ENCODE results near the gene DSCAM. TPM values are rescaled to one million over a fixed set of nuclear protein-coding genes. Genes with fewer than 3 reads are reported as not detected.

DSCAM gene
- total RNA-seq, 1 experiment from 2014 or later: not detected

DNA sequence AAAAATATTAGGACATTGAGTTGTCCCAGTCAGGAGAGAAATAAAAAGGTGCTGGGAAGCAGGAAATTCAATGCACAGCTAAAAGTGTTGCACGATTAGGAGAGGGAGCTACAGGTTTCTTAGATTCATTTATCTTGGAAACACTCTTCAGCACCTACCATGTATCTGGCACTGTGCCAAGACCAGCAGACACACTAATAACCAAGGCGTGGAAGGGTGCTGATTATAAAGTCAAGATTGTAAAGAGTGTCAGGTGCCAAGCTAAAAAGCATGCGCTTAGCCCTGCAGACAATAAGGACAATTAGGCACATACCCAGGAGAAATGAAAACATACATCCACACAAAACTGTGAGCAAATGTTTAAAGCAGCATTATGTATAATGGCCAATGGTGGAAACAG lies 129.9 kb downstream of the DSCAM start:
- CTCF ChIA-PET: no interaction called here
- H3K79me2 ChIP-seq (ENCODE audit: insufficient read depth, low read length): no peaks in the 10 kb centered on the region
- H2AFZ ChIP-seq (ENCODE audit: low read depth, low read length, poor library complexity, severe bottlenecking): no peak overlapping the region
- intact Hi-C loops (cut with micrococcal nuclease): no loop called here
- no peak overlapping the region for H3K9ac ChIP-seq (ENCODE audit: low read length)
- DNase-seq (ENCODE audit: low read depth, low spot score) (no peak), ATAC-seq (no peak)
- RAD21 ChIA-PET (ENCODE audit: low non-redundant PET in 1 of 2, low total read pairs in 2 of 2, uncharacterized antibody in 2 of 2, unreplicated experiment in 2 of 2): no interaction called here
- TF ChIP-seq FOSL1 (IDR thresholded peaks at IDR 0.05; ENCODE audit: low read depth) (no peak), EZH2phosphoT487 (IDR thresholded peaks at IDR 0.05; ENCODE audit: borderline replicate concordance) (no peak), CBX3 (IDR thresholded peaks at IDR 0.05; ENCODE audit: low read depth) (no peak), ZFX (IDR thresholded peaks at IDR 0.05) (no peak), EGR1 (IDR thresholded peaks at IDR 0.05; ENCODE audit: low read depth) (no peak), EZH2 (IDR thresholded peaks at IDR 0.05) (no peak), SIN3A (IDR thresholded peaks at IDR 0.05; ENCODE audit: low read depth) (no peak)
- TF ChIP-seq, protein P1, sequence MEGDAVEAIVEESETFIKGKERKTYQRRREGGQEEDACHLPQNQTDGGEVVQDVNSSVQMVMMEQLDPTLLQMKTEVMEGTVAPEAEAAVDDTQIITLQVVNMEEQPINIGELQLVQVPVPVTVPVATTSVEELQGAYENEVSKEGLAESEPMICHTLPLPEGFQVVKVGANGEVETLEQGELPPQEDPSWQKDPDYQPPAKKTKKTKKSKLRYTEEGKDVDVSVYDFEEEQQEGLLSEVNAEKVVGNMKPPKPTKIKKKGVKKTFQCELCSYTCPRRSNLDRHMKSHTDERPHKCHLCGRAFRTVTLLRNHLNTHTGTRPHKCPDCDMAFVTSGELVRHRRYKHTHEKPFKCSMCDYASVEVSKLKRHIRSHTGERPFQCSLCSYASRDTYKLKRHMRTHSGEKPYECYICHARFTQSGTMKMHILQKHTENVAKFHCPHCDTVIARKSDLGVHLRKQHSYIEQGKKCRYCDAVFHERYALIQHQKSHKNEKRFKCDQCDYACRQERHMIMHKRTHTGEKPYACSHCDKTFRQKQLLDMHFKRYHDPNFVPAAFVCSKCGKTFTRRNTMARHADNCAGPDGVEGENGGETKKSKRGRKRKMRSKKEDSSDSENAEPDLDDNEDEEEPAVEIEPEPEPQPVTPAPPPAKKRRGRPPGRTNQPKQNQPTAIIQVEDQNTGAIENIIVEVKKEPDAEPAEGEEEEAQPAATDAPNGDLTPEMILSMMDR (IDR thresholded peaks at IDR 0.05 in 2 of 3, conservative IDR thresholded peaks at IDR 0.05 in 1 of 3; ENCODE audit: borderline replicate concordance in 1 of 3, insufficient read depth in 1 of 3, low read depth in 2 of 3, low read length in 2 of 3): no peak
- no peak overlapping the region for H3K27ac ChIP-seq (ENCODE audit: low read depth, low read length)
- no TSS peak for BruUV-seq (replicated peaks)
- no peaks in the 10 kb centered on the region for H3K36me3 ChIP-seq (ENCODE audit: control insufficient read depth in 1 of 2, insufficient read depth in 2 of 2, low read length in 2 of 2)
- H3K4me2 ChIP-seq (ENCODE audit: low read length): no peak overlapping the region
- H3K4me3 ChIP-seq (replicated peaks in 1 of 2; ENCODE audit: low read depth in 1 of 2, low read length in 2 of 2): no peak overlapping the region
- POLR2A ChIA-PET: no interaction called here
- no peaks in the 10 kb centered on the region for H3K27me3 ChIP-seq (ENCODE audit: insufficient read depth, low read length)
- H3K4me1 ChIP-seq (ENCODE audit: control insufficient read depth in 1 of 2, insufficient read depth in 2 of 2, low read length in 2 of 2): no peaks in the 10 kb centered on the region
- H3K9me2 ChIP-seq (ENCODE audit: insufficient read depth): no peaks in the 10 kb centered on the region
- H4K20me1 ChIP-seq (ENCODE audit: insufficient read depth): no peaks in the 10 kb centered on the region
- peaks cover 20 to 31% of the 10 kb centered on the region in 2 experiments; a peak in 2 of 4 replicates for H3K9me3 ChIP-seq (ENCODE audit: control insufficient read depth in 1 of 2, insufficient read depth in 1 of 2, low read depth in 1 of 2, low read length in 2 of 2)

DNA sequence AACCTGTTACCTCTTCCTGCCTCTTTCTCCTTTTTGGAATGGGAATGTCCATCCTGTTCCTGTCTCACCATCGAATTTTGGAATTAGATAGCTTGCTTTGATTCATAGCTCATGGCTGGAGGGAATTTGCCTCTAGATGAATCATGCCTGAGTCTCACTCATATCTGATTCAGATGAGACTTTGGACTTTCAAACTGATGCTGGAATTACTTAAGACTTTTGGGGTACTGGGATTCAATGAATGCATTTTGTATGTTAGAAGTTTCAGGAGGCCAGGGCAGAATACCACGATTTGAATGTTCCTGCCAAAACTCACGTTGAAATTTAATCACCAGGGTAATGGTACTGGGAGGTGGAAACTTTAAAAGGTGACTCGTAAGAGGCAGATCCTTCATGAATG lies 132.4 kb downstream of the DSCAM start:
- Histone ChIP-seq H4K20me1 (ENCODE audit: insufficient read depth) (no peaks in the 10 kb centered on the region), H3K79me2 (ENCODE audit: insufficient read depth, low read length) (no peaks in the 10 kb centered on the region), H3K27me3 (ENCODE audit: insufficient read depth, low read length) (no peaks in the 10 kb centered on the region), H3K9me3 (ENCODE audit: control insufficient read depth in 1 of 2, insufficient read depth in 1 of 2, low read depth in 1 of 2, low read length in 2 of 2) (peaks cover 26 to 43% of the 10 kb centered on the region in 2 experiments; a peak in 2 of 4 replicates), H3K36me3 (ENCODE audit: control insufficient read depth in 1 of 2, insufficient read depth in 2 of 2, low read length in 2 of 2) (no peaks in the 10 kb centered on the region), H3K4me2 (ENCODE audit: low read length) (no peak overlapping the region), H3K4me1 (ENCODE audit: control insufficient read depth in 1 of 2, insufficient read depth in 2 of 2, low read length in 2 of 2) (no peaks in the 10 kb centered on the region), H3K9ac (ENCODE audit: low read length) (no peak overlapping the region), H2AFZ (ENCODE audit: low read depth, low read length, poor library complexity, severe bottlenecking) (no peak overlapping the region), H3K27ac (ENCODE audit: low read depth, low read length) (no peak overlapping the region), H3K9me2 (ENCODE audit: insufficient read depth) (no peaks in the 10 kb centered on the region), H3K4me3 (replicated peaks in 1 of 2; ENCODE audit: low read depth in 1 of 2, low read length in 2 of 2) (no peak overlapping the region)
- intact Hi-C loops (cut with micrococcal nuclease): no loop called here
- ChIA-PET RAD21 (ENCODE audit: low non-redundant PET in 1 of 2, low total read pairs in 2 of 2, uncharacterized antibody in 2 of 2, unreplicated experiment in 2 of 2) (no interaction called here), POLR2A (no interaction called here), CTCF (no interaction called here)
- DNase-seq (ENCODE audit: low read depth, low spot score) (no peak), ATAC-seq (no peak)
- TF ChIP-seq, protein P1 (IDR thresholded peaks at IDR 0.05 in 2 of 3, conservative IDR thresholded peaks at IDR 0.05 in 1 of 3; ENCODE audit: borderline replicate concordance in 1 of 3, insufficient read depth in 1 of 3, low read depth in 2 of 3, low read length in 2 of 3): no peak
- TF ChIP-seq, protein P2, sequence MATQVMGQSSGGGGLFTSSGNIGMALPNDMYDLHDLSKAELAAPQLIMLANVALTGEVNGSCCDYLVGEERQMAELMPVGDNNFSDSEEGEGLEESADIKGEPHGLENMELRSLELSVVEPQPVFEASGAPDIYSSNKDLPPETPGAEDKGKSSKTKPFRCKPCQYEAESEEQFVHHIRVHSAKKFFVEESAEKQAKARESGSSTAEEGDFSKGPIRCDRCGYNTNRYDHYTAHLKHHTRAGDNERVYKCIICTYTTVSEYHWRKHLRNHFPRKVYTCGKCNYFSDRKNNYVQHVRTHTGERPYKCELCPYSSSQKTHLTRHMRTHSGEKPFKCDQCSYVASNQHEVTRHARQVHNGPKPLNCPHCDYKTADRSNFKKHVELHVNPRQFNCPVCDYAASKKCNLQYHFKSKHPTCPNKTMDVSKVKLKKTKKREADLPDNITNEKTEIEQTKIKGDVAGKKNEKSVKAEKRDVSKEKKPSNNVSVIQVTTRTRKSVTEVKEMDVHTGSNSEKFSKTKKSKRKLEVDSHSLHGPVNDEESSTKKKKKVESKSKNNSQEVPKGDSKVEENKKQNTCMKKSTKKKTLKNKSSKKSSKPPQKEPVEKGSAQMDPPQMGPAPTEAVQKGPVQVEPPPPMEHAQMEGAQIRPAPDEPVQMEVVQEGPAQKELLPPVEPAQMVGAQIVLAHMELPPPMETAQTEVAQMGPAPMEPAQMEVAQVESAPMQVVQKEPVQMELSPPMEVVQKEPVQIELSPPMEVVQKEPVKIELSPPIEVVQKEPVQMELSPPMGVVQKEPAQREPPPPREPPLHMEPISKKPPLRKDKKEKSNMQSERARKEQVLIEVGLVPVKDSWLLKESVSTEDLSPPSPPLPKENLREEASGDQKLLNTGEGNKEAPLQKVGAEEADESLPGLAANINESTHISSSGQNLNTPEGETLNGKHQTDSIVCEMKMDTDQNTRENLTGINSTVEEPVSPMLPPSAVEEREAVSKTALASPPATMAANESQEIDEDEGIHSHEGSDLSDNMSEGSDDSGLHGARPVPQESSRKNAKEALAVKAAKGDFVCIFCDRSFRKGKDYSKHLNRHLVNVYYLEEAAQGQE (IDR thresholded peaks at IDR 0.05; ENCODE audit: low read depth): no peak
- TF ChIP-seq RAD21 (IDR thresholded peaks at IDR 0.05; ENCODE audit: low read depth): no peak
- no peak for TF ChIP-seq ELF1 (IDR thresholded peaks at IDR 0.05; ENCODE audit: borderline replicate concordance, low read depth)
- BruUV-seq (replicated peaks): no TSS peak

Measured in HCT116 (cell line).